Measurements from ENCODE around the gene ABCB9. TPM values are rescaled to one million over a fixed set of nuclear protein-coding genes. Genes with fewer than 3 reads are reported as not detected.
"Not testable (repeated sequence)": the region's sequence is repeated elsewhere in the genome, so short reads cannot be mapped to it uniquely, and the experiment has no call there.

The ABCB9 gene
- total and polyA plus RNA-seq, 2 of the 8 experiments (the other 6 are each of a cell fraction or from before 2014, with no cell fraction given) = 3.8 to 8.0 TPM

DNA sequence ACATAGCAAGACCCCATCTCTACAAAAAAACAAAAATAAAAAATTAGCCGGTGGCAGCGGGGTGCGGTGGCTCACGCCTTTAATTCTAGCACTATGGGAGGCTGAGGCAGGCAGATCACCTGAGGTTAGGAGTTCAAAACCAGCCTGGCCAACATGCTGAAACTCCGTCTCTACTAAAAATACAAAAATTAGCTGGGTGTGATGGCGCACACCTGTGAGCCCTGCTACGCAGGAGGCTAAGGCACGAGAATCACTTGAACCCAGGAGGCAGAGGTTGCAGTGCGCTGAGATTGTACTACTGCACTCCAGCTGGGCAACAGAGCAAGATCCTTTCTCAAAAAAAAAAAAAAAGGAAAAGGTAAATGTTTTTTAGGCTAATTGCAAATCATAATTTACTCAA is 73.5 kb downstream of the ABCB9 start:
- H4K8ac ChIP-seq (ENCODE audit: extremely low read depth, insufficient read depth, low read length); H4K91ac ChIP-seq (replicated peaks; ENCODE audit: insufficient read length, low read length); H3K27ac ChIP-seq (ENCODE audit: low read depth, low read length); H2BK120ac ChIP-seq (replicated peaks; ENCODE audit: low read depth, low read length); H2BK5ac ChIP-seq (ENCODE audit: low read depth, low read length); H3K23ac ChIP-seq (ENCODE audit: insufficient read length); H3K23me2 ChIP-seq (ENCODE audit: low read depth, low read length); H2BK15ac ChIP-seq (ENCODE audit: low read length); H3K14ac ChIP-seq (ENCODE audit: insufficient read length); H3K36me3 ChIP-seq (ENCODE audit: control insufficient read depth in 2 of 4, insufficient read depth in 4 of 4, low read length in 3 of 4); H3K56ac ChIP-seq (replicated peaks; ENCODE audit: insufficient read length, low read depth, low read length); H4K5ac ChIP-seq (ENCODE audit: insufficient read length, low read depth, low read length); FAIRE-seq; H3K9ac ChIP-seq (replicated peaks in 1 of 4; ENCODE audit: extremely low read depth in 1 of 4, low read depth in 3 of 4, low read length in 3 of 4); H3K79me1 ChIP-seq (ENCODE audit: low read depth, low read length); H2BK20ac ChIP-seq (ENCODE audit: low read length); H3K18ac ChIP-seq (ENCODE audit: extremely low read depth, low read length); H2AK5ac ChIP-seq (ENCODE audit: low read depth, low read length); H2AFZ ChIP-seq (ENCODE audit: low read length); DNase-seq (ENCODE audit: low read depth in 1 of 2, low spot score in 2 of 2); H3K9me3 ChIP-seq (ENCODE audit: insufficient read depth in 2 of 2, low read depth in 1 of 2, low read length in 1 of 2); H3K4ac ChIP-seq (replicated peaks; ENCODE audit: insufficient read length, low read depth, low read length); H2BK12ac ChIP-seq (ENCODE audit: low read depth, low read length): not testable (repeated sequence)
- ChIA-PET POLR2A (ENCODE audit: partially characterized antibody) (interaction anchor here (1.6 kb wide), 1 partner anchor 36 kb away, joined by 3 read pairs; no protein-coding TSS in a partner anchor), CTCF (ENCODE audit: partially characterized antibody) (interaction anchor here (1.7 kb wide), 1 partner anchor 25 kb away, joined by 6 read pairs; no protein-coding TSS in a partner anchor)
- Histone ChIP-seq H3K4me3 (ENCODE audit: extremely low read depth in 1 of 4, insufficient read depth in 2 of 4, low read depth in 3 of 4, low read length in 4 of 4) (0 out of 8 replicates have a peak overlapping the region, but pooled peaks of 1 of the 4 experiments have one; percentile 39), H3K4me2 (ENCODE audit: insufficient read depth in 1 of 2, low read depth in 2 of 2, low read length in 2 of 2) (peak overlapping the region in 1 of 2 experiments; percentile 71; a peak in 3 of 4 replicates), H3K4me1 (replicated peaks in 1 of 4; ENCODE audit: control insufficient read depth in 3 of 4, insufficient read depth in 4 of 4, low read length in 3 of 4) (peaks cover 9 to 31% (median 13%) of the 10 kb centered on the region in 4 experiments), H4K20me1 (replicated peaks in 1 of 2; ENCODE audit: control insufficient read depth in 1 of 2, insufficient read depth in 2 of 2, low read length in 2 of 2) (peaks cover 4 to 16% of the 10 kb centered on the region in 2 experiments), H3K27me3 (replicated peaks in 1 of 4; ENCODE audit: control insufficient read depth in 3 of 4, extremely low read depth in 1 of 4, insufficient read depth in 3 of 4, low read length in 3 of 4) (peaks cover 3 to 28% (median 22%) of the 10 kb centered on the region in 4 experiments), H3K79me2 (ENCODE audit: control insufficient read depth in 1 of 2, insufficient read depth in 2 of 2, low read length in 2 of 2) (peaks cover 0 to 54% of the 10 kb centered on the region in 2 experiments; a peak in 2 of 4 replicates)
- 84% methylated on average over 9 of the region's 9 CpGs; no CpG with 5 or more reads in 1 of the 2 experiments for WGBS, 2 experiments (ENCODE audit: extremely low coverage in 1 of 2, insufficient coverage in 1 of 2, insufficient read length in 1 of 2, insufficient replicate concordance in 2 of 2, low coverage in 1 of 2, low lambda C conversion rate in 2 of 2, missing lambda C conversion rate in 1 of 2)

All from H1 (cell line).